A549 treated with CpdA at 1 μM for 4 hours (cell line): ENCODE data around the gene GOLT1A. TPM values are rescaled to one million over a fixed set of nuclear protein-coding genes. Genes with fewer than 3 reads are reported as not detected.

Source experiments
- total RNA-seq: library from RNA; stranded (reverse); fragments of 200-300 nt; extraction: Qiagen RNA extraction; gene quantifications from 5 replicates; pipeline ENCODE4 v1.2.3, GENCODE V29; 2022; ENCODE audit warnings: low read depth

Gene GOLT1A, protein sequence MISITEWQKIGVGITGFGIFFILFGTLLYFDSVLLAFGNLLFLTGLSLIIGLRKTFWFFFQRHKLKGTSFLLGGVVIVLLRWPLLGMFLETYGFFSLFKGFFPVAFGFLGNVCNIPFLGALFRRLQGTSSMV
- total RNA-seq = 3.5 to 6.8 TPM (median 4.7 TPM) in 5 replicates

DNA sequence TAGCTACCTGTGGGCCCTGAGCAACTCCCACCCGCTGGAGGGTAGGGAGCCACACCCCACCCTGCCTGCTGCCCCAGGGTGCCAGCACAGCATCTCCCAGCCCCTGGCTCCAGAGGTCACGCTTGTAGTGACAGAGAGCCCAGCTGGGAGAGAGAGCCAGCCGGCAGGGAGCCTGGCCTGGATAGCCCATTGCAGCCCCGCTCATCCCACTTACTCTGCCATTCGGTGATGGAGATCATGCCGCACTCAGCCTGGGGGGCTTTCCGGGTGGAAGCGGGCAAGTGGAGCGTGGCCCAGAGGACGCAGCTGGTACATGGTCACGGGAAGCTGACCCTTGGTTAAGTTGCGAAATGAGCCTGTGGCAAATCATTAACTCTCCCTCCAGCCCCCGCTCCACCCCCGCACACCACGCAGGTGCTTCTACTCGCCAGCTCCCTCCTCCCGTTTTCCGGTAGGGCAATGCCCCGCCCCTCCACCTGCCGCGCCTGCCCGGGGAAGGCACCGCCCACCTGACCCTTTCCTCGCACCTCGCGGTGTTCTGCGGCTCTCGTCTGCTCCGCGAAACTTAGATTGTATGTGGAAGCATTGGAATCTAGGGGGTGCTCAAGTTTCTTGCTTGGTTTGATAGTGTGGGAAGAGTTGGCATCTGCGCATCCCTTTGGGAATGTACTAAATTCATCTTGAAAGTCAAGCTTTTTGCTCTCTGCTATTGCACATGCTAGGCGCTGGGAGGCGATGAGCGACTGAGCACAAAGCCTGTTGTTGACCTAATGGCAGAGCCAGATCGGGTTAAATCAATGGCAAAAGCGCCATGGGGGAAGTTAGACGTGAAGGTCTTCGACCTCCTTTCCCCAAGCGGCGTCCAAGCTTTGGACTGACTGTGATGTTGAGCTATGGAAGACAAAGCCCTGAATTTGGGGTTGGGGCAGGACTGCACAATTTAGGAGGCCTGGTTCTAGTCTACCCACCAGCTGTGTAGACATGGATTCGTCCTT, at the start of gene GOLT1A:
TSS of gene GOLT1A (minus strand) at position 321 of the 995 bp plus-strand sequence. CDS start at position 239, 82 bp downstream.

DNA sequence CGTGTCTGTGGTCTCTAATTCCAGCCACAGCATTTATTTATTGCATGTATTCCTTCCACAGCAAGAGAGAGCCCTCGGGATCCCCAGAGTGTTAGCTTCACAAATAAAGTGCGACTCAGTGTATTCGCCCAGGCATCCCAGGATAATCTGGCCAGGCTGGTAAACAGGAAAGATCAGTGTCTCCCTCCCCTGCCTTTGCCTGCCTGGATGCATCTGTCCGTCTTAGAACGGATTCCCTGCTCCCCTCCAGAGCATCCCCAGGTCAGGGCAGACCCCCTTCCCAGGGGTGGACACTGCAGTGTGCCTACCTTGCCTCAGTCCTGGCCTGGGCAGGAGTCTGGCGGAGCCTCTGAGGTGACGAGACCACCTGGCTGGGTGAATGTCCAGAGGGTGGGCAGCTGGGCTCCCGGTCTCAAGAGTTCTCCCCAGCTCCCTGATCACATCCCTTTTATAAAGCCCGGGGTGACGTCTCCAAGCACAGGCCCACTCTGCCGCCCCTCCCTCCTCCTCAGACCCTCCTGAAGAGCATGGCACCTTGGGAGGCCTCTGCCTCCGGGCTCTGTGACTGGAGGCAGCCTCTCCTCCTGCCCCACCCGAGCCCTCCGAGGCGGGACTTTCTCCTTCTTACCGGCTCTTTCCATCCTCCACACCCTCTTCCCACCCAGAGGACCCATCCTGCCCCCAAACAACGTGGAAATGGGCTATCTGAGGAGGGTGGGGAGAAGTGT, 17.6 kb downstream of the GOLT1A start, which contains the start of gene KISS1:
TSS of gene KISS1 (minus strand) at position 424 of the 728 bp plus-strand sequence. CDS start 3,615 bp downstream, outside the sequence.

DNA sequence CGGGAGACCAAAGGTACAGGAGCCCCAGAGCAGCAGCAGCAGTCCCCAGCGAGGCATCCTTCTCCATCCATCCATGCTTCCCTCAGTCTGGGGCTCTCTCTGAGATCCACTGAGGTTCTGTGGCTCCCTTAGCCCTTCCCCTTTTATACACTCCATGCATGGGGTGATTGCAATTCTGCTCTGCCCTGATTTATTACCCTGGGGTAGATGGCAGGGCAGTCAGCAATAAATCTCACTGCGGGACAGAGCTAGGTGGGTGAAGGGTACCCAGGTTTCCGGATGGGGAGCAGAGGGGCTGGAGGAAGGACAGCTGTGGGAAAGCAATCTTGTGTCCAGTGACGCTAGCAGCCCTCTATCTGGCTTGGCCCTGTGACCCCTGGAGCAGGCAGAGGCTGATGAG, 47.6 kb downstream of the GOLT1A start, which contains the start of gene REN:
TSS of gene REN (minus strand) at position 119 of the 400 bp plus-strand sequence. CDS start at position 75, 44 bp downstream.

DNA sequence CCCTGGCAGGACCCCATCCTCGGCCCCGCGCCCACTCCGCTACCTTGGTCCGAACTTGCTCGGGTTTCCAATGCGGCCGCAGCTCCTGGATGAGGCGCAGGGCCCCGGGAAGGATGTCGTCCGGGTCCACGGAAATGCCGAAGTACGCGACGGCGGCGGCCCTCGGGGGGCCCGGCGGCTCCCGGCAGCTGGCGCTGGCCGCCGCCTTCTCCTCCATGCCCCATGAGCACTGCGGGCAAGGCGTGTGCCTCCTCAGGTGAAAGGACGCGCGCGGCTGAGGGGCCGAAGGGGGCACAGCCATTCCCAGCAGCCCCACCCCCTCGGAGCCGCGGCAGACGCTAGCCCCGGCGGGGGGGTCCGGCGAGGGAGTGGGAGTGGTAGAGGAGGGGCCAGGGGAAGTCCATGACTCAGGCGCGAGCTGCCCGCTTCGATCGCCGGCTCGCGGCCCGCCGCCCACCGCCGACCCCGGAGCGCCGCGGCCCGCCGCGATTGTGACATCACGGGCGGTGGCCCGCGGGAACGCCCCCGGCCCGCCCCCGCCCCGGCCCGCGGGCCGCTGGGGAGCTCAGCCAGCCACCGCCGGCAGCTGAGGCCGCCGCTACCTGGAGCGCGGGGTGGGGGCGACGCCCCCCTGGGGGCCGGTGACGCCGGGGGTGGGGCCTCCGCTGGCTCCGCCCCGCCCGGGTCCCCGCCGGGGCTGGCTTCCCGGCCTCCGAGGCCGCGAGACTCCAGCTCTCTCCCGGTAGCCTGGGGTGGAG, 62.1 kb downstream of the GOLT1A start, which contains the start of gene ETNK2:
TSS of gene ETNK2 (minus strand) at position 493 of the 758 bp plus-strand sequence. CDS start at position 301, 192 bp downstream.

Other genes starting within 250 kb of the GOLT1A start
- 15.7 to 21.0 TPM (median 19.2 TPM) in 5 replicates for gene SOX13, start 140.9 kb downstream of the GOLT1A start, total RNA-seq
- 3.0 to 4.1 TPM (median 3.4 TPM) in 5 replicates for gene ETNK2, start 61.9 kb downstream of the GOLT1A start, total RNA-seq
- not detected in 5 replicates for gene REN, start 47.7 kb downstream of the GOLT1A start, total RNA-seq
- 0.21 to 1.0 TPM (median 0.61 TPM) in 4 of 5 replicates, not detected in the other for gene KISS1, start 17.5 kb downstream of the GOLT1A start, total RNA-seq
- 20.3 to 28.8 TPM (median 24.2 TPM) in 5 replicates for gene PLEKHA6, start 145.9 kb upstream of the GOLT1A start, total RNA-seq
- gene PPP1R15B, start 197.8 kb upstream of the GOLT1A start, total RNA-seq = 24.0 to 31.2 TPM (median 25.8 TPM) in 5 replicates